CD4-positive, alpha-beta memory T cell (primary cell): ENCODE data around the gene ANKRD40CL. TPM values are rescaled to one million over a fixed set of nuclear protein-coding genes. Genes with fewer than 3 reads are reported as not detected.
A peak's percentile ranks its signal among the peaks of the same experiment; 100 is the strongest.
"Not testable (repeated sequence)": the region's sequence is repeated elsewhere in the genome, so short reads cannot be mapped to it uniquely, and the experiment has no call there.

Experiments
- CTCF ChIA-PET: fragments of 350-600 bp; sonication (Branson Sonifier 250); formaldehyde crosslinking; loops from one replicate; lab custom pipeline; 2021; ENCODE audit warnings: inconsistent platforms; ENCODE audit not compliant: partially characterized antibody; lab: Charles Lee
- POLR2A ChIA-PET: fragments of 350-600 bp; sonication (Branson Sonifier 250); formaldehyde crosslinking; loops from one replicate; lab custom pipeline; 2021; ENCODE audit not compliant: partially characterized antibody; lab: Charles Lee
- DNase-seq, 5 donors: peaks; one replicate each; pipeline versions ENCODE4 v3.0.0 to v3.0.0-alpha.2; 2020 to 2022; ENCODE audit warnings: mixed read lengths in 1 of 5
- H3K27ac ChIP-seq: one replicate; pipeline ENCODE4 v1.7.0; 2013; ENCODE audit warnings: low read depth, low read length
- H3K27me3 ChIP-seq: 2 replicates; pipeline ENCODE4 v1.7.0; 2013; ENCODE audit warnings: mild to moderate bottlenecking, low read length, moderate library complexity; ENCODE audit not compliant: insufficient read depth
- H3K36me3 ChIP-seq: 2 replicates; pipeline ENCODE4 v1.7.0; 2013; ENCODE audit warnings: mild to moderate bottlenecking, low read length, moderate library complexity; ENCODE audit not compliant: insufficient read depth
- H3K4me1 ChIP-seq: 2 replicates; pipeline ENCODE4 v1.7.0; 2013; ENCODE audit warnings: mild to moderate bottlenecking, low read length, moderate library complexity; ENCODE audit not compliant: insufficient read depth
- H3K4me3 ChIP-seq, 2 donors: one replicate each; pipeline ENCODE4 v1.7.0; 2013; ENCODE audit warnings: low read length in 2 of 2, mild to moderate bottlenecking in 1 of 2
- H3K9me3 ChIP-seq, 2 donors: one replicate each; pipeline ENCODE4 v1.7.0; 2013; ENCODE audit warnings: low read length in 2 of 2, control low read depth in 1 of 2; ENCODE audit not compliant: control insufficient read depth in 1 of 2
- H3K27ac Mint-ChIP-seq, 7 donors: one replicate each; pipeline ENCODE4 v1.8.0; 2020 to 2021; ENCODE audit warnings: mixed read lengths in 7 of 7, mild to moderate bottlenecking in 6 of 7, inconsistent platforms in 3 of 7, moderate library complexity in 3 of 7
- H3K27me3 Mint-ChIP-seq, 2 donors: one replicate each; pipeline ENCODE4 v1.8.0; 2020 to 2021; ENCODE audit warnings: mixed read lengths in 2 of 2
- H3K36me3 Mint-ChIP-seq, 2 donors: one replicate each; pipeline ENCODE4 v1.8.0; 2020 to 2021; ENCODE audit warnings: mixed read lengths in 2 of 2, inconsistent platforms in 1 of 2, mild to moderate bottlenecking in 1 of 2
- H3K4me1 Mint-ChIP-seq, 4 donors: one replicate each; pipeline ENCODE4 v1.8.0; 2020 to 2021; ENCODE audit warnings: mixed read lengths in 4 of 4, mild to moderate bottlenecking in 1 of 4
- H3K4me3 Mint-ChIP-seq, 8 donors: one replicate each; pipeline ENCODE4 v1.8.0; 2020 to 2021; ENCODE audit warnings: mixed read lengths in 8 of 8, mild to moderate bottlenecking in 7 of 8, moderate library complexity in 6 of 8, inconsistent platforms in 3 of 8
- H3K9me3 Mint-ChIP-seq, 8 donors: one replicate each; pipeline ENCODE4 v1.8.0; 2020 to 2021; ENCODE audit warnings: mixed read lengths in 8 of 8, mild to moderate bottlenecking in 5 of 8, inconsistent platforms in 3 of 8, moderate library complexity in 1 of 8
- intact Hi-C: fragments of 100-400 bp; cut with micrococcal nuclease; formaldehyde crosslinking; loops from one replicate; pipeline ENCODE4 v1.15.1; 2023
- polyA plus RNA-seq, 2 donors: library from polyadenylated mRNA; unstranded; fragments of 300-500 nt; fragmentation: Illumina TruSeq; gene quantifications; one replicate each; pipeline ENCODE4 v1.2.3, GENCODE V29; 2021
- total RNA-seq, 2 experiments: library from RNA; stranded (reverse); gene quantifications; one replicate each; pipeline ENCODE4 v1.2.3, GENCODE V29; 2021

The ANKRD40CL gene
- total and polyA plus RNA-seq, 4 experiments from 2014 or later = not detected

GRCh38 chr17:50807009-50807408, 39.7 kb upstream of the ANKRD40CL start:
- Histone ChIP-seq H3K27ac (no peak overlapping the region), H3K36me3 (no peaks in the 10 kb centered on the region), H3K4me1 (no peaks in the 10 kb centered on the region), H3K4me3 (no peak overlapping the region), H3K9me3 (no peaks in the 10 kb centered on the region), H3K27me3 (no peaks in the 10 kb centered on the region)
- Mint-ChIP-seq H3K27ac (peak overlapping the region in 2 of 7 donors; percentile 3 to 69), H3K36me3 (no peaks in the 10 kb centered on the region), H3K27me3 (no peaks in the 10 kb centered on the region), H3K9me3 (no peaks in the 10 kb centered on the region), H3K4me3 (no peak overlapping the region), H3K4me1 (no peaks in the 10 kb centered on the region)
- no peak for DNase-seq
- intact Hi-C loops = no loop called here
- CTCF ChIA-PET = interaction anchor here (1.3 kb wide), 1 partner anchor 10 kb away, joined by 5 read pairs; no protein-coding TSS in a partner anchor
- POLR2A ChIA-PET = no interaction called here

DNA sequence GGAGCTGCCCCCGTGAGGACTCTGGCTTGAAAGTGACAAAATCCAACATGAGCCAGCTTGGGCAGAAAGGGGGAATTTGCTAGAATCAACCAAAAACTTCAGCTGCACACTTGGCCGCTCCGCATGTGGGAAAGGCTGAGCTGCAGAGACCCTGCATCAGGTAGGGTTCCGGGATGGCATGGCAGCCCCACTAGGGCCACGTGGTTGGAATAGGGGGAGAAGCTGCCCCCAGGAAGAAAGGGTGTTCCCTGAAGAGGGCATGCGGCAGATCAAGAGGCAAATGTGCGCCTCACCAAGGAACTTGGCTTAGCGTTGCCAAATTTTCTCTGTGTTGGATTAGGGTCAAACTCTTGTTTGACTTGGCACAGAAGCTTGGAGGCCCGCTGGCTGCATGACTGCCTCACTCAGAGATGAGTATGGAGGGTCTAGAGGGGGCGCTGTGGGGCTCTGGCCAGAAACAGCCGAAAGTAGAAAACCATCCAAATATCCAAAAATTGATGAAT, 38.9 kb upstream of the ANKRD40CL start:
- H3K27ac ChIP-seq = no peak overlapping the region
- ChIA-PET POLR2A (interaction anchor here (1.0 kb wide), 1 partner anchor 10 kb away, joined by 3 read pairs; no protein-coding TSS in a partner anchor), CTCF (interaction anchor here (1.2 kb wide), 1 partner anchor 11 kb away, joined by 4 read pairs; no protein-coding TSS in a partner anchor)
- intact Hi-C loops = no loop called here
- H3K27me3 ChIP-seq = no peaks in the 10 kb centered on the region
- no peaks in the 10 kb centered on the region for H3K36me3 ChIP-seq
- Mint-ChIP-seq H3K9me3 (no peaks in the 10 kb centered on the region), H3K4me1 (no peaks in the 10 kb centered on the region), H3K4me3 (no peak overlapping the region), H3K27me3 (no peaks in the 10 kb centered on the region), H3K27ac (no peak overlapping the region), H3K36me3 (no peaks in the 10 kb centered on the region)
- no peaks in the 10 kb centered on the region for H3K4me1 ChIP-seq
- H3K4me3 ChIP-seq = no peak overlapping the region
- DNase-seq = no peak
- H3K9me3 ChIP-seq = no peaks in the 10 kb centered on the region

GRCh38 chr17:50805486-50805885, 38.2 kb upstream of the ANKRD40CL start:
- intact Hi-C loops = no loop called here
- H3K27me3 ChIP-seq = no peaks in the 10 kb centered on the region
- H3K27ac ChIP-seq = no peak overlapping the region
- Mint-ChIP-seq H3K27me3 (no peaks in the 10 kb centered on the region), H3K9me3 (no peaks in the 10 kb centered on the region), H3K4me1 (no peaks in the 10 kb centered on the region), H3K27ac (no peak overlapping the region), H3K4me3 (no peak overlapping the region), H3K36me3 (no peaks in the 10 kb centered on the region)
- H3K4me3 ChIP-seq = no peak overlapping the region
- no peak for DNase-seq
- H3K36me3 ChIP-seq = no peaks in the 10 kb centered on the region
- no peaks in the 10 kb centered on the region for H3K4me1 ChIP-seq
- ChIA-PET POLR2A (interaction anchor here (1.0 kb wide), 1 partner anchor 10 kb away, joined by 3 read pairs; no protein-coding TSS in a partner anchor), CTCF (interaction anchor here (1.2 kb wide), 1 partner anchor 11 kb away, joined by 4 read pairs; no protein-coding TSS in a partner anchor)
- H3K9me3 ChIP-seq = no peaks in the 10 kb centered on the region

DNA sequence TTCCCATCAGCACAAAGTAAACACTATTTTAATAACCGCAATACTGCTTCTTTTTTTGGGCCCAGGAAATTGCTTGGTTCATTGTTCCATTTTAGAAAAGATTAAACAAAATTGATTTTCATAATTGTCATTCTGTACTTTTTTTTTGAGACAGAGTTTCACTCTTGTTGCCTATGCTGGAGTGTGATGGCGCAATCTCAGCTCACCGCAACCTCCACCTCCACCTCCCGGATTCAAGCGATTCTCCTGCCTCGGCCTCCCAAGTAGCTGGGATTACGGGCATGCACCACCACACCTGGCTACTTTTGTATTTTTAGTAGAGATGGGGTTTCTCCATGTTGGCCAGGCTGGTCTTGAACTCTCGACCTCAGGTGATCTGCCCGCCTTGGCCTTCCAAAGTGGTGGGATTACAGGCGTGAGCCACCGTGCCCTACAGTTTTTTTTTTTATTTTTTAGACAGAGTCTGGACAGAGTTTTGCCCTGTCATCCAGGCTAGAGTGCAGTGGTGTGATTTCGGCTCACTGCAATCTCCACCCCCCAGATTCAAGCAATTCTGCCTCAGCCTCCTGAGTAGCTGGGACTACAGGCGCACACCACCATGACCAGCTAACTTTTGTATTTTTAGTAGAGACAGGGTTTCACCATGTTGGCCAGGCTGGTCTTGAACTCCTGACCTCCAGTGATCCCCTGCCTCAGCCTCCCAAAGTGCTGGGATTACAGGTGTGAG, 37.6 kb upstream of the ANKRD40CL start:
- H3K4me3 ChIP-seq, H3K4me3 Mint-ChIP-seq, POLR2A ChIA-PET, DNase-seq, H3K4me1 Mint-ChIP-seq, CTCF ChIA-PET, intact Hi-C loops, H3K27me3 ChIP-seq, H3K9me3 Mint-ChIP-seq, H3K4me1 ChIP-seq, H3K27me3 Mint-ChIP-seq, H3K9me3 ChIP-seq, H3K27ac Mint-ChIP-seq, H3K27ac ChIP-seq, H3K36me3 Mint-ChIP-seq, H3K36me3 ChIP-seq: not testable (repeated sequence)

DNA sequence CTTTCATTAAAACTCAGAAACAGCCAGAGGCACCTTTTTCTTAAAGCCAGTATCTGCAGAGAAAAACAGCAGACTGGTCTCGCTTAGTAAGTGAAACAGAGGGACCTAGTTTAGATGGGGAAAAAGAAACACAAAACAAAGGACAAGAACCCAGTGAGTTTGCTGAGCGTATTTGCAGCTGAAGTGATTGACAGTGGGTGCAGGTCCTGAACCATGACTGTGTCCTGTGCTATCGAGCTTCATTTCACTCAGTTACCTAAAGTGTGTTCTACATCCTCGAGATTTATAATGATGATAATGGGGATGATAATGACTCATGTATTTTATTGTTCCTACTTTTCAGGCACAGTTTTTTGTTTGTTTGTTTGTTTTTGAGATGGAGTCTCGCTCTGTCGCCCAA, 36.4 kb upstream of the ANKRD40CL start:
- Mint-ChIP-seq H3K9me3 (no peaks in the 10 kb centered on the region), H3K4me1 (no peaks in the 10 kb centered on the region), H3K27me3 (no peaks in the 10 kb centered on the region), H3K27ac (no peak overlapping the region), H3K4me3 (no peak overlapping the region), H3K36me3 (no peaks in the 10 kb centered on the region)
- no peaks in the 10 kb centered on the region for H3K27me3 ChIP-seq
- no peaks in the 10 kb centered on the region for H3K9me3 ChIP-seq
- no peak overlapping the region for H3K4me3 ChIP-seq
- H3K36me3 ChIP-seq = no peaks in the 10 kb centered on the region
- H3K27ac ChIP-seq = no peak overlapping the region
- POLR2A ChIA-PET = no interaction called here
- intact Hi-C loops = no loop called here
- CTCF ChIA-PET = interaction anchor here (2.6 kb wide), 1 partner anchor 20 kb away, joined by 7 read pairs; no protein-coding TSS in a partner anchor
- no peaks in the 10 kb centered on the region for H3K4me1 ChIP-seq
- no peak for DNase-seq

GRCh38 chr17:50802609-50803571, 35.6 kb upstream of the ANKRD40CL start:
- Histone ChIP-seq H3K36me3 (no peaks in the 10 kb centered on the region), H3K9me3 (no peaks in the 10 kb centered on the region), H3K4me3 (no peak overlapping the region), H3K27me3 (no peaks in the 10 kb centered on the region), H3K27ac (no peak overlapping the region), H3K4me1 (no peaks in the 10 kb centered on the region)
- Mint-ChIP-seq H3K9me3 (no peaks in the 10 kb centered on the region), H3K4me1 (no peaks in the 10 kb centered on the region), H3K27me3 (no peaks in the 10 kb centered on the region), H3K27ac (no peak overlapping the region), H3K36me3 (no peaks in the 10 kb centered on the region), H3K4me3 (no peak overlapping the region)
- DNase-seq = no peak
- intact Hi-C loops = no loop called here
- ChIA-PET CTCF (interaction anchor here (1.0 to 2.6 kb wide), 3 partner anchors 14 to 20 kb away, joined by 3 to 7 read pairs (median 4); no protein-coding TSS in a partner anchor), POLR2A (no interaction called here)
